ENCODE results near the gene P2RX7.

DNA sequence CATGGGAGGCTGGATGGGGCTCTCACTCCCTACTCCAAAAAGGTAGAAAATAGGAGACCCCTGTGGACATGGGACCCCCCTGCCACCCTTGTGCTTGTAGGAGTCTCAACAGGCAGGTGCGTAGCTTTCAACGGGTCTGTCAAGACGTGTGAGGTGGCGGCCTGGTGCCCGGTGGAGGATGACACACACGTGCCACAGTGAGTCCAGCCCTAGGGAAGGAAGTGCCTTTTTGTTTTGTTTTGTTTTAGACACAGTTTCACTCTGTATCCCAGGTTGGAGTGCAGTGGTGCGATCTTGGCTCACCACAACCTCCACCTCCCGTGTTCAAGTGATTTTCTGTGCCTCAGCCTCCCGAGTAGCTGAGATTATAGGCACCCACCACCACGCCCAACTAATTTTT is 90.2 kb downstream of the P2RX7 start:
- TF ChIP-seq, protein P1, sequence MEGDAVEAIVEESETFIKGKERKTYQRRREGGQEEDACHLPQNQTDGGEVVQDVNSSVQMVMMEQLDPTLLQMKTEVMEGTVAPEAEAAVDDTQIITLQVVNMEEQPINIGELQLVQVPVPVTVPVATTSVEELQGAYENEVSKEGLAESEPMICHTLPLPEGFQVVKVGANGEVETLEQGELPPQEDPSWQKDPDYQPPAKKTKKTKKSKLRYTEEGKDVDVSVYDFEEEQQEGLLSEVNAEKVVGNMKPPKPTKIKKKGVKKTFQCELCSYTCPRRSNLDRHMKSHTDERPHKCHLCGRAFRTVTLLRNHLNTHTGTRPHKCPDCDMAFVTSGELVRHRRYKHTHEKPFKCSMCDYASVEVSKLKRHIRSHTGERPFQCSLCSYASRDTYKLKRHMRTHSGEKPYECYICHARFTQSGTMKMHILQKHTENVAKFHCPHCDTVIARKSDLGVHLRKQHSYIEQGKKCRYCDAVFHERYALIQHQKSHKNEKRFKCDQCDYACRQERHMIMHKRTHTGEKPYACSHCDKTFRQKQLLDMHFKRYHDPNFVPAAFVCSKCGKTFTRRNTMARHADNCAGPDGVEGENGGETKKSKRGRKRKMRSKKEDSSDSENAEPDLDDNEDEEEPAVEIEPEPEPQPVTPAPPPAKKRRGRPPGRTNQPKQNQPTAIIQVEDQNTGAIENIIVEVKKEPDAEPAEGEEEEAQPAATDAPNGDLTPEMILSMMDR (IDR thresholded peaks at IDR 0.05; ENCODE audit: low read length) = no peak
- TF ChIP-seq EZH2phosphoT487 (IDR thresholded peaks at IDR 0.05; ENCODE audit: low read length) (no peak), EZH2 (optimal IDR thresholded peaks at IDR 0.05; ENCODE audit: low read depth, low read length) (no peak)
